A549 (cell line): ENCODE results near the gene MYO19. TPM values are rescaled to one million over a fixed set of nuclear protein-coding genes. Genes with fewer than 3 reads are reported as not detected.

ENCODE experiments used
- ATAC-seq, 2 experiments: fragments of 200-7000 bp in 1 of 2; fragments of >200 bp in 1 of 2; cut with Nextera tagmentation in 1 of 2; cut with Tn5 transposase in 1 of 2; 3 replicates each; pipeline versions ENCODE4 v1.8.0 to v1.9.1; 2018 to 2020; ENCODE audit warnings: mild to moderate bottlenecking in 1 of 2, moderate library complexity in 1 of 2
- CTCF ChIA-PET: fragments of 300-600 bp; sonication (Branson Sonifier 250); formaldehyde crosslinking; extraction: SDS; loops from one replicate; lab custom pipeline; 2021; ENCODE audit warnings: antibody characterized with exemption, inconsistent platforms; lab: Yijun Ruan, JAX
- POLR2A ChIA-PET: fragments of 350-600 bp; formaldehyde crosslinking; extraction: SDS; loops from one replicate; lab custom pipeline; 2021; ENCODE audit warnings: antibody characterized with exemption, inconsistent platforms; lab: Yijun Ruan, JAX
- DNase-seq, 2 experiments: peaks; one replicate each; pipeline versions ENCODE4 v3.0.0 to v3.0.0-alpha.2; 2011 to 2016; ENCODE audit warnings: low read depth in 1 of 2, low spot score in 1 of 2
- FAIRE-seq: peaks from 2 replicates; lab custom pipeline; 2011; peaks lifted over from hg19 to GRCh38; lab: Jason Lieb, UNC
- H3K27ac ChIP-seq, 2 experiments: fragments of >200 bp; sonication (Bioruptor Twin); formaldehyde crosslinking; 3 replicates each; pipeline ENCODE4 v1.5.1; 2016 to 2017
- H3K4me1 ChIP-seq: fragments of >200 bp; sonication (Bioruptor Twin); formaldehyde crosslinking; 3 replicates; pipeline ENCODE4 v1.6.1; 2016
- H3K4me2 ChIP-seq: fragments of >200 bp; sonication (Bioruptor Twin); formaldehyde crosslinking; 3 replicates; pipeline ENCODE4 v1.6.1; 2016
- H3K4me3 ChIP-seq: fragments of >200 bp; sonication (Bioruptor Twin); formaldehyde crosslinking; 3 replicates; pipeline ENCODE4 v1.5.1; 2016
- H3K9me3 ChIP-seq: fragments of >200 bp; sonication (Bioruptor Twin); formaldehyde crosslinking; 3 replicates; pipeline ENCODE4 v1.6.1; 2016
- BHLHE40 ChIP-seq: IDR thresholded peaks from 2 replicates; pipeline ENCODE4 v1.6.1; 2012; ENCODE audit warnings: low read depth, low read length, inconsistent platforms
- CEBPB ChIP-seq, 2 experiments: fragments of >200 bp in 1 of 2; sonication (Bioruptor Twin) in 1 of 2; formaldehyde crosslinking in 1 of 2; IDR thresholded peaks; 2 replicates each; pipeline ENCODE4 v1.6.1; 2012 to 2016
- EHMT2 ChIP-seq: fragments of 200-600 bp; sonication (generic); IDR thresholded peaks from 2 replicates; pipeline ENCODE4 v1.6.1; 2016; ENCODE audit warnings: antibody characterized with exemption, low read depth, mild to moderate bottlenecking, moderate library complexity
- FOSL2 ChIP-seq, 2 experiments: fragments of 450-650 bp in 1 of 2; fragments of >200 bp in 1 of 2; sonication (Bioruptor Twin) in 1 of 2; formaldehyde crosslinking; IDR thresholded peaks; 2 replicates each; pipeline versions ENCODE4 v1.5.0 to v1.6.1; 2016 to 2020; ENCODE audit warnings: mild to moderate bottlenecking in 1 of 2, moderate library complexity in 1 of 2
- HES2 ChIP-seq: fragments of >200 bp; sonication (Bioruptor Twin); formaldehyde crosslinking; IDR thresholded peaks from 2 replicates; pipeline ENCODE4 v1.6.1; 2016
- HEYL ChIP-seq: fragments of 250-450 bp; sonication (Bioruptor Pico); IDR thresholded peaks from 2 replicates; pipeline ENCODE4 v1.8.0; 2021; ENCODE audit warnings: mild to moderate bottlenecking, moderate library complexity
- HMGXB4 ChIP-seq: fragments of 250-450 bp; sonication (Bioruptor Pico); IDR thresholded peaks from 2 replicates; pipeline ENCODE4 v1.5.0; 2021; ENCODE audit warnings: mild to moderate bottlenecking, moderate library complexity, borderline replicate concordance
- HOXB13 ChIP-seq: fragments of 250-450 bp; sonication (Bioruptor Pico); IDR thresholded peaks from 2 replicates; pipeline ENCODE4 v1.5.0; 2020; ENCODE audit warnings: low read depth, mild to moderate bottlenecking, moderate library complexity
- JUN ChIP-seq, 2 experiments: fragments of >200 bp; sonication (Bioruptor Twin); formaldehyde crosslinking; IDR thresholded peaks; 2 replicates in 1 of 2; 3 replicates in 1 of 2; pipeline ENCODE4 v1.6.1; 2016 to 2017
- KDM1A ChIP-seq: fragments of 200-600 bp; sonication (generic); IDR thresholded peaks from 2 replicates; pipeline ENCODE4 v1.6.1; 2016; ENCODE audit warnings: low read depth, mild to moderate bottlenecking
- KDM5A ChIP-seq: fragments of 200-600 bp; sonication (generic); IDR thresholded peaks from 2 replicates; pipeline ENCODE4 v1.6.1; 2016; ENCODE audit warnings: antibody characterized with exemption, mild to moderate bottlenecking
- MAFK ChIP-seq: fragments of 450-650 bp; IDR thresholded peaks from 2 replicates; pipeline ENCODE4 v1.6.1; 2014; ENCODE audit not compliant: partially characterized antibody
- PHF8 ChIP-seq: fragments of 200-600 bp; sonication (generic); IDR thresholded peaks from 2 replicates; pipeline ENCODE4 v1.6.1; 2016; ENCODE audit warnings: low read depth, mild to moderate bottlenecking, antibody characterized with exemption, moderate library complexity, borderline replicate concordance
- POLR2AphosphoS2 ChIP-seq: conservative IDR thresholded peaks from 2 replicates; pipeline ENCODE4 v1.6.1; 2012; ENCODE audit warnings: low read length, improper control_type of control experiment, inconsistent platforms
- REST ChIP-seq: fragments of 200-600 bp; sonication (generic); IDR thresholded peaks from 2 replicates; pipeline ENCODE4 v1.6.1; 2016; ENCODE audit warnings: antibody characterized with exemption, mild to moderate bottlenecking, moderate library complexity
- SMC3 ChIP-seq: fragments of >200 bp; sonication (Bioruptor Twin); formaldehyde crosslinking; IDR thresholded peaks from 3 replicates; pipeline ENCODE4 v1.6.1; 2018; ENCODE audit warnings: inconsistent platforms
- SREBF2 ChIP-seq: fragments of 450-650 bp; IDR thresholded peaks from 2 replicates; pipeline ENCODE4 v1.6.1; 2014; ENCODE audit warnings: mild to moderate bottlenecking, moderate library complexity
- TFCP2L1 ChIP-seq: fragments of 250-450 bp; sonication (Bioruptor Pico); IDR thresholded peaks from 2 replicates; pipeline ENCODE4 v1.5.0; 2021; ENCODE audit warnings: mild to moderate bottlenecking
- USF2 ChIP-seq: fragments of 450-650 bp; IDR thresholded peaks from 2 replicates; pipeline ENCODE4 v1.6.1; 2014; ENCODE audit warnings: antibody characterized with exemption
- ZNF302 ChIP-seq: fragments of 250-450 bp; sonication (Bioruptor Pico); IDR thresholded peaks from 2 replicates; pipeline ENCODE4 v1.9.0; 2021; ENCODE audit warnings: inconsistent platforms, mild to moderate bottlenecking, moderate library complexity
- WGBS: methylation state at CpG from one replicate; pipeline ENCODE4 v1.1.6; 2017; ENCODE audit errors: missing lambda C conversion rate; 5-methylcytosine and 5-hydroxymethylcytosine counted together
- polyA plus RNA-seq, 4 experiments: library from polyadenylated mRNA; depleted of rRNA in 3 of 4; stranded (reverse); fragments of >200 nt; fragmentation: RNase III in 1 of 4; extraction: RNeasy Plus Mini Kit Qiagen cat#74134 plus additional on column Dnase treatment in 1 of 4; gene quantifications; 2 replicates in 3 of 4; 3 replicates in 1 of 4; pipeline ENCODE4 v1.2.3, GENCODE V29; 2011 to 2017

The MYO19 gene
- polyA plus RNA-seq, 2 of the 4 experiments (the other 2 are of a cell fraction), result 91.7 to 99.0 TPM

- DNase-seq (no peak), ATAC-seq (no peak; a peak in 1 of 6 replicates), FAIRE-seq (no peak)
- ChIA-PET CTCF (interaction anchor here (1.1 to 4.2 kb wide), 6 partner anchors 9 to 32 kb away, joined by 3 to 16 read pairs (median 10); partner anchors contain the start of genes MYO19 and PIGW), POLR2A (interaction anchor here (1.4 kb wide), 1 partner anchor 19 kb away, joined by 5 read pairs; the partner anchor contains the start of genes MYO19 and PIGW)
- Histone ChIP-seq H3K27ac (no peak overlapping the region), H3K9me3 (no peaks in the 10 kb centered on the region), H3K4me2 (no peak overlapping the region)
- no peak for TF ChIP-seq PHF8
- 0 out of 2 replicates have a peak, but pooled peaks have one; percentile 31 for TF ChIP-seq POLR2AphosphoS2
- TF ChIP-seq, all 56 proteins: peak for 1
- Histone ChIP-seq H3K4me3 (no peak overlapping the region), H3K4me1 (no peaks in the 10 kb centered on the region)
- WGBS, result 100% methylated on average over 3 of the region's 3 CpGs
These were observed 19.8 kb downstream of the MYO19 start for GRCh38 chr17:36514856-36515255.

- TF ChIP-seq HOXB13, result no peak
- TF ChIP-seq JUN (IDR thresholded peaks at IDR 0.05), result no peak
- TF ChIP-seq REST, result no peak
- TF ChIP-seq TFCP2L1 (CRISPR knock-in tag), result no peak
- TF ChIP-seq KDM5A, result no peak
- no peak for TF ChIP-seq HMGXB4 (CRISPR knock-in tag)
- no peak for TF ChIP-seq HES2
- no peak for TF ChIP-seq HEYL (CRISPR knock-in tag)
- TF ChIP-seq FOSL2 (IDR thresholded peaks at IDR 0.05), result no peak
- no peak for TF ChIP-seq FOSL2 (CRISPR knock-in tag; IDR thresholded peaks at IDR 0.05)
- TF ChIP-seq SREBF2, result no peak
- no peak for TF ChIP-seq BHLHE40
- TF ChIP-seq USF2, result no peak
- no peak for TF ChIP-seq CEBPB (IDR thresholded peaks at IDR 0.05)
- no peak for TF ChIP-seq ZNF302 (CRISPR knock-in tag)
- no peak for TF ChIP-seq SMC3
- TF ChIP-seq MAFK, result no peak
- TF ChIP-seq KDM1A, result no peak
- TF ChIP-seq EHMT2, result no peak
- TF ChIP-seq, all 56 proteins: peak for 0
- no peak for DNase-seq
- no peak overlapping the region for H3K4me3 ChIP-seq
- no peak overlapping the region for H3K27ac ChIP-seq
- no peak for ATAC-seq
- no peaks in the 10 kb centered on the region for H3K9me3 ChIP-seq
- H3K4me2 ChIP-seq, result no peak overlapping the region
- no peak for FAIRE-seq
- WGBS, result 94% methylated on average over 5 of the region's 5 CpGs
- H3K4me1 ChIP-seq, result no peaks in the 10 kb centered on the region
- ChIA-PET CTCF (interaction anchor here (1.1 to 4.2 kb wide), 3 partner anchors 21 to 636 kb away, joined by 4 to 15 read pairs (median 7); partner anchors contain the start of gene MYO19), POLR2A (no interaction called here)
These were observed 22.0 kb downstream of the MYO19 start for GRCh38 chr17:36512641-36513040.
